Measurements from ENCODE around the gene NAV2. TPM values are rescaled to one million over a fixed set of nuclear protein-coding genes. Genes with fewer than 3 reads are reported as not detected.

Gene NAV2
- total and polyA plus RNA-seq, 3 donors from 2014 or later = 3.4 to 6.0 (median 3.9) TPM

DNA sequence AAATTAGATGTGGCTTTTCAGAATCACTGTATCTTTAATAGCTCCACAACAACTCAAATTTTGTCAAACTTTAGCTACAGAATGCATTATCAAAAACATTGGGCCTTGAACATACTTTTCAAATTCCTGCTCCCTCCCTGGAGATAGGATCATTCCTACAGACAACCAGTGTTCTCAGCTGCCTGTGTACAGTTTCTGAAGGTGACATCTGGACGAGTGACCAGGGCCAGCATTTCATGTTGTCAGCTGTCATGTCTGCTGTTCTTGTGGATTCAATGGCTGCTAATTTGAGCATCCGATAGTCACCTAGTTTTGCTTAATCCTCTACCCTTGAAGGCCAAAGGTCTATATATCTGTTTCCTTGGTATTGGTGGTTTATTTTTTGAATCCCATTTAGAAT, 259.5 kb downstream of the NAV2 start:
- intact Hi-C loops (cut with DNase I; ENCODE audit: low total_unique reads) = no loop called here

DNA sequence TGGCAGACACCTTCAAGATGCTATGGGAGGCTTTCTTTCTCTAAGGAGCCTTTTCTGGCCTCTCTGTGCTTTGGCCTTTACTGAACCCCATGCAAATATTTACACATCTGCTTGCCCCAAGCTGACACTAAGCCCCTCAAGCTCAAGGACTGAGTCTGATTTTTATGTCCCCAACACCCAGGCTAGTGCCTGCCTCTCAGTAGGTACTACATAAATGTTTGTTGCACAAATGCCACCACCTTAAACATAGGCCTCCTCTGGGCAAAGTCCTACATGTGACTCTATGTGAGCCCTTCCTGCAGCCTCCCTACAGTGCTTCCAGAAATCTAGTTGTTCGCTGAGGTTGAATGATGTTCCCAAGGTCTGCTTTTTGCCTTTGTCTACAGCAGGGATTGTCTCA, 260.0 kb downstream of the NAV2 start:
- H3K27me3 ChIP-seq = no peaks in the 10 kb centered on the region
- no peaks in the 10 kb centered on the region for H3K36me3 ChIP-seq (ENCODE audit: low read depth, missing control alignments)
- H3K9me3 ChIP-seq = no peaks in the 10 kb centered on the region
- no peaks in the 10 kb centered on the region for H3K4me1 ChIP-seq
- DNase-seq = no peak
- WGBS, 2 donors = 67 to 72% methylated on average over 1 of the region's 1 CpG
- intact Hi-C loops (cut with DNase I; ENCODE audit: low total_unique reads) = no loop called here
- no peak overlapping the region for H3K4me3 ChIP-seq
- no peak overlapping the region for H3K27ac ChIP-seq
- TF ChIP-seq, protein P1, sequence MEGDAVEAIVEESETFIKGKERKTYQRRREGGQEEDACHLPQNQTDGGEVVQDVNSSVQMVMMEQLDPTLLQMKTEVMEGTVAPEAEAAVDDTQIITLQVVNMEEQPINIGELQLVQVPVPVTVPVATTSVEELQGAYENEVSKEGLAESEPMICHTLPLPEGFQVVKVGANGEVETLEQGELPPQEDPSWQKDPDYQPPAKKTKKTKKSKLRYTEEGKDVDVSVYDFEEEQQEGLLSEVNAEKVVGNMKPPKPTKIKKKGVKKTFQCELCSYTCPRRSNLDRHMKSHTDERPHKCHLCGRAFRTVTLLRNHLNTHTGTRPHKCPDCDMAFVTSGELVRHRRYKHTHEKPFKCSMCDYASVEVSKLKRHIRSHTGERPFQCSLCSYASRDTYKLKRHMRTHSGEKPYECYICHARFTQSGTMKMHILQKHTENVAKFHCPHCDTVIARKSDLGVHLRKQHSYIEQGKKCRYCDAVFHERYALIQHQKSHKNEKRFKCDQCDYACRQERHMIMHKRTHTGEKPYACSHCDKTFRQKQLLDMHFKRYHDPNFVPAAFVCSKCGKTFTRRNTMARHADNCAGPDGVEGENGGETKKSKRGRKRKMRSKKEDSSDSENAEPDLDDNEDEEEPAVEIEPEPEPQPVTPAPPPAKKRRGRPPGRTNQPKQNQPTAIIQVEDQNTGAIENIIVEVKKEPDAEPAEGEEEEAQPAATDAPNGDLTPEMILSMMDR (IDR thresholded peaks at IDR 0.05) = no peak
- TF ChIP-seq POLR2A (IDR thresholded peaks at IDR 0.05) = no peak

More for the DNA sequence above, 259.5 kb downstream of the NAV2 start:
- Histone ChIP-seq H3K27me3 (no peaks in the 10 kb centered on the region), H3K9me3 (no peaks in the 10 kb centered on the region), H3K36me3 (ENCODE audit: low read depth, missing control alignments) (no peaks in the 10 kb centered on the region), H3K4me1 (no peaks in the 10 kb centered on the region), H3K27ac (no peak overlapping the region), H3K4me3 (no peak overlapping the region)
- WGBS, 2 donors = 32 to 77% methylated on average over 2 of the region's 2 CpGs
- DNase-seq = no peak
- TF ChIP-seq, protein P1 (IDR thresholded peaks at IDR 0.05) = no peak
- no peak for TF ChIP-seq POLR2A (IDR thresholded peaks at IDR 0.05)

DNA sequence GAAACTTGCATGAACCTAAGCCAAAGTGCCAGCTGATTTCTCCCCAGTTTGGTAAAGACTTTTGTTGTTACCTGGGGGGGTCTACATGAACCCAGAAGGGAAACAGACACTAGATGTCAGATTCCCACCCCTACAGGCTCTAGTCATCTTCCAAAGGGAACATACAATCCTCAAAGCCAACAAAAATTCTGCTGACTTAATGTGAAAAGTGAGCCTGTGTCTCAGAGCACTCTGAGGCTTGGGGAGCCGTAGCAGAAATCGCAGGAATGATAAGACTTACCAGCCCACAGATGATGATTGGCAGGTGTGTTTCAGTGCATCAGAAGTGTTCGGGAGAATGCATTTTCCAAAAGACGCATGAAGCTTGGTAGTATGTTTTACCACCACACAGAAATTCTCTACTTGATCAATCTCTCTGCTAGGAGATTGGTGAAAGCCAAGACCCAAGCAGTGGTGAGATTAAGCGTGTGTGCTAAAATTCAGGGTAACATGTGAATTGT, 260.5 kb downstream of the NAV2 start:
- TF ChIP-seq, protein P1 (IDR thresholded peaks at IDR 0.05) = no peak
- no peak for TF ChIP-seq POLR2A (IDR thresholded peaks at IDR 0.05)
- H3K4me1 ChIP-seq = no peaks in the 10 kb centered on the region
- H3K36me3 ChIP-seq (ENCODE audit: low read depth, missing control alignments) = no peaks in the 10 kb centered on the region
- intact Hi-C loops (cut with DNase I; ENCODE audit: low total_unique reads) = no loop called here
- H3K9me3 ChIP-seq = no peaks in the 10 kb centered on the region
- DNase-seq = no peak
- no peaks in the 10 kb centered on the region for H3K27me3 ChIP-seq
- H3K4me3 ChIP-seq = no peak overlapping the region
- 93 to 94% methylated on average over 5 of the region's 5 CpGs for WGBS, 2 donors
- H3K27ac ChIP-seq = no peak overlapping the region

DNA sequence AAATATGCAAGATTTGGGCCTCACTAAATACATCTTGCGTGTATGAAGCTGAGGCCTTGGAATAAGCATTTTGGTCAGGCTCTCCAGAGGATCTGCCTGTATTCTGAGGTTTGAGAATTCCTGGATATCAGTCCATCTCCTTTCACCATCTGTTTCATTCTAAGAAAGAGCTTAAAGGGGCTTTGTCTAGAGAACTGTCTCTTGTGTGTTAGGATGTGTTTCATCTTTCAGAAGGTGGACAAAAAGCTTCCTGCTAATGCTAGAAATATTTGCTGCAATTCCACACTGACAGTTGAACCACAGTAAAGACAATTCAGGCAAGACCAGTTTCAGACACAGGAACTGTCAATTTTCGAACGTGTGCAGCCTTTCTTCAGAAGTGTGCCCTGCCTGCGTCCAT, 262.2 kb downstream of the NAV2 start:
- no peaks in the 10 kb centered on the region for H3K4me1 ChIP-seq
- no peak overlapping the region for H3K27ac ChIP-seq
- no peaks in the 10 kb centered on the region for H3K9me3 ChIP-seq
- TF ChIP-seq, protein P1 (IDR thresholded peaks at IDR 0.05) = no peak
- TF ChIP-seq POLR2A (IDR thresholded peaks at IDR 0.05) = no peak
- H3K36me3 ChIP-seq (ENCODE audit: low read depth, missing control alignments) = no peaks in the 10 kb centered on the region
- 83 to 96% methylated on average over 4 of the region's 4 CpGs for WGBS, 2 donors
- H3K27me3 ChIP-seq = no peaks in the 10 kb centered on the region
- no peak for DNase-seq
- no peak overlapping the region for H3K4me3 ChIP-seq
- intact Hi-C loops (cut with DNase I; ENCODE audit: low total_unique reads) = no loop called here

DNA sequence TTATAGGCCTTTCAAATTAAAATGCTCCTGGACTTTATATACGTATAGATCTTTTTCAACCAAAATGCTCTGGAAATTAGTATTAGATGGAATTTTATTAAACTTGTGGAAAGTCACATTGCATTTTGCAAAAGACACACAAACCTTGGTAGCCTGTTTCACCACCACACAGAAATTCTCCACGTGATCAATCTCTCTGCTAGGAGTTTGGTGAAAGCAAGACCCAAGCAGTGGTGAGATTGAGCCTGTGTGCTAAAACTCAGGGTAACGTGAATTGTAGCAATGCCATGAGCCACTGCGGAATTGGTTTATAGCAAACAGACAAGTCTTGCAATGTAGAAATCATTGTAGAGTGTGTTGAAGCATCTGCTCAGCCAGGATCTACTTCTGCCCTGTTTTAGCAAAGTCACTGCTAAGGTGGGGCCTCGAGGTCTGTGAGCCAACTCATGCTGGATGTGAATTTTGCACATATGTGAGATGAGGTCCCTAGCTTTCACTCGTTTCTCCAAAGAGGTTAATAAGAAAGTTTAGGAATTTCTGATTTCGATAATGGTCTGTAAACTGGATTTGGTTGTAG, 262.9 kb downstream of the NAV2 start:
- intact Hi-C loops (cut with DNase I; ENCODE audit: low total_unique reads) = no loop called here
- TF ChIP-seq, protein P1 (IDR thresholded peaks at IDR 0.05) = no peak
- TF ChIP-seq POLR2A (IDR thresholded peaks at IDR 0.05) = no peak
- Histone ChIP-seq H3K27me3 (no peaks in the 10 kb centered on the region), H3K4me1 (no peaks in the 10 kb centered on the region), H3K36me3 (ENCODE audit: low read depth, missing control alignments) (no peaks in the 10 kb centered on the region), H3K4me3 (no peak overlapping the region), H3K9me3 (no peaks in the 10 kb centered on the region), H3K27ac (no peak overlapping the region)
- 91 to 96% methylated on average over 7 of the region's 7 CpGs for WGBS, 2 donors
- DNase-seq = no peak

Measured in testis (tissue), 3 donors.